Panc1 (cell line): ENCODE results near the gene USH2A. TPM values are rescaled to one million over a fixed set of nuclear protein-coding genes. Genes with fewer than 3 reads are reported as not detected.

Experiments used
- ATAC-seq: fragments of 200-7000 bp; cut with Tn5 transposase; 2 replicates; pipeline ENCODE4 v1.9.1; 2020; ENCODE audit warnings: mild to moderate bottlenecking, moderate library complexity
- BruUV-seq: library from RNA; stranded (reverse); fragments of 400-500 nt; replicated peaks from 2 replicates; lab custom pipeline; 2021; lab: Mats Ljungman, UMichigan
- CTCF ChIA-PET: fragments of 300-600 bp; sonication (Branson Sonifier 250); formaldehyde crosslinking; loops from one replicate; lab custom pipeline; 2022; ENCODE audit warnings: antibody characterized with exemption; lab: Charles Lee
- POLR2A ChIA-PET: fragments of 300-600 bp; sonication (Branson Sonifier 250); formaldehyde crosslinking; loops from one replicate; lab custom pipeline; 2022; ENCODE audit warnings: antibody characterized with exemption; lab: Charles Lee
- DNase-seq: peaks from one replicate; pipeline ENCODE4 v3.0.0-alpha.2; 2010; ENCODE audit warnings: low read depth, low spot score
- H3K27ac ChIP-seq: 2 replicates; pipeline ENCODE4 v1.5.1; 2011; ENCODE audit warnings: mild to moderate bottlenecking, low read length, inconsistent platforms
- H3K27me3 ChIP-seq: fragments of 200-500 bp; sonication (Bioruptor generic); 2 replicates; pipeline ENCODE4 v1.6.0; 2014; ENCODE audit warnings: low read length, inconsistent platforms; ENCODE audit not compliant: control insufficient read depth, insufficient read depth
- H3K36me3 ChIP-seq: fragments of 200-500 bp; sonication (Bioruptor generic); 2 replicates; pipeline ENCODE4 v1.5.1; 2014; ENCODE audit warnings: inconsistent platforms, mild to moderate bottlenecking, low read length, moderate library complexity; ENCODE audit not compliant: control insufficient read depth, insufficient read depth
- H3K4me1 ChIP-seq: 2 replicates; pipeline ENCODE4 v1.5.1; 2011; ENCODE audit warnings: inconsistent platforms, mild to moderate bottlenecking, low read length, moderate library complexity; ENCODE audit not compliant: control insufficient read depth, insufficient read depth
- H3K4me3 ChIP-seq, 2 experiments: 2 replicates each; pipeline ENCODE4 v1.5.1; 2011 to 2012; ENCODE audit warnings: low read depth in 2 of 2, low read length in 2 of 2, mild to moderate bottlenecking in 2 of 2, inconsistent platforms in 1 of 2, moderate library complexity in 1 of 2
- H3K9me3 ChIP-seq: fragments of 200-500 bp; sonication (Bioruptor generic); 2 replicates; pipeline ENCODE4 v1.5.1; 2014; ENCODE audit warnings: low read depth, mild to moderate bottlenecking, inconsistent platforms, low read length, moderate library complexity; ENCODE audit not compliant: control insufficient read depth, insufficient read depth
- CTCF ChIP-seq: fragments of 450-650 bp; IDR thresholded peaks from 2 replicates; pipeline ENCODE4 v1.5.1; 2017; ENCODE audit warnings: mild to moderate bottlenecking
- POLR2AphosphoS5 ChIP-seq: IDR thresholded peaks from 2 replicates; pipeline ENCODE4 v1.6.1; 2012; ENCODE audit warnings: mild to moderate bottlenecking, low read depth, low read length, moderate library complexity
- REST ChIP-seq, 2 experiments: IDR thresholded peaks; 2 replicates each; pipeline ENCODE4 v1.6.1; 2011 to 2012; ENCODE audit warnings: low read depth in 2 of 2, control low read depth in 1 of 2, low read length in 1 of 2, mild to moderate bottlenecking in 1 of 2, moderate library complexity in 1 of 2; ENCODE audit not compliant: insufficient read depth in 1 of 2
- SIN3A ChIP-seq: IDR thresholded peaks from 2 replicates; pipeline ENCODE4 v1.6.1; 2012; ENCODE audit warnings: low read depth, mild to moderate bottlenecking, low read length, moderate library complexity, borderline replicate concordance; ENCODE audit not compliant: insufficient read depth
- TCF7L2 ChIP-seq: IDR thresholded peaks from 2 replicates; pipeline ENCODE4 v1.6.1; 2011; ENCODE audit warnings: mild to moderate bottlenecking, low read depth, low read length, inconsistent platforms
- in situ Hi-C: cut with HindIII; loops from 2 replicates; pipeline ENCODE4 v1.10.0; 2016; ENCODE audit warnings: low sequenced_read_pairs, low pct_unique_long_range_greater_than_20kb
- intact Hi-C: fragments of 100-400 bp; cut with micrococcal nuclease; formaldehyde crosslinking; loops from one replicate; pipeline ENCODE4 v1.10.0; 2022; ENCODE audit not compliant: unreplicated experiment
- total RNA-seq: library from RNA; stranded (reverse); gene quantifications from one replicate; pipeline ENCODE4 v1.2.1, GENCODE V29; 2021; ENCODE audit not compliant: unreplicated experiment

Gene USH2A
- total RNA-seq, 1 experiment from 2014 or later = not detected

- Histone ChIP-seq H3K27me3 (no peaks in the 10 kb centered on the region), H3K4me1 (no peaks in the 10 kb centered on the region), H3K27ac (no peak overlapping the region), H3K36me3 (no peaks in the 10 kb centered on the region), H3K4me3 (no peak overlapping the region), H3K9me3 (no peaks in the 10 kb centered on the region)
- POLR2A ChIA-PET = no interaction called here
- CTCF ChIA-PET = no interaction called here
- DNase-seq = no peak
- in situ Hi-C loops (no loop called here), intact Hi-C loops (no loop called here)
- TF ChIP-seq TCF7L2 = no peak
- TF ChIP-seq SIN3A = no peak
- TF ChIP-seq CTCF = no peak
- TF ChIP-seq POLR2AphosphoS5 = no peak
- TF ChIP-seq REST (IDR thresholded peaks at IDR 0.05; ENCODE audit: insufficient read depth in 1 of 2, low read depth in 2 of 2, low read length in 1 of 2) = no peak
- no TSS peak for BruUV-seq
- no peak for ATAC-seq
Measured at GRCh38 chr1:216144661-216145450, 278.4 kb downstream of the USH2A start.

GRCh38 chr1:216142921-216143320 lies 280.3 kb downstream of the USH2A start:
- DNase-seq = no peak
- no peak for ATAC-seq
- Histone ChIP-seq H3K9me3 (no peaks in the 10 kb centered on the region), H3K4me1 (no peaks in the 10 kb centered on the region), H3K4me3 (no peak overlapping the region), H3K27ac (no peak overlapping the region), H3K36me3 (no peaks in the 10 kb centered on the region), H3K27me3 (no peaks in the 10 kb centered on the region)
- BruUV-seq = no TSS peak
- CTCF ChIA-PET = no interaction called here
- TF ChIP-seq SIN3A = no peak
- no peak for TF ChIP-seq TCF7L2
- intact Hi-C loops (no loop called here), in situ Hi-C loops (no loop called here)
- POLR2A ChIA-PET = no interaction called here
